ENCODE results near the gene CDH23.

Gene CDH23

DNA sequence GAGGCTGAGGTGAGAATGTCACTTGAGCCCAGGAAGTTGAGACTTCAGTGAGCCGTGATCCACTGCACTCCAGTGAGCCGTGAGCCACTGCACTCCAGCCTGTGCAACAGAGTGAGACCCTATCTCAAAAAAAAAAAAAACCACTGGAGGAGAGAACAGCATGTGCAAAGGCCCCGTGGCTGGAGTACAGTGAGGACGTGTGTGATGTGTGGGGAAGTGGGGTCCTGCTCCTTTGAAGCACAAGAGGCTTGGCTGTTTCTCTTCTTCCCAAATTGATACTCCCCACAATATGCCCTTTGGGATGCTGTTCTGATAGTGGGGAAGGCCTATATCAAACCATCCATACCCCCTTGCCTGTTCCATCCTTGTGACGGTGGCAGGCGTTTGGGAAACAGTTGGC lies 254.7 kb downstream of the CDH23 start:
- ATAC-seq (no peak), DNase-seq (ENCODE audit: low spot score in 2 of 2) (no peak)
- no peak overlapping the region for H3K4me3 Mint-ChIP-seq

DNA sequence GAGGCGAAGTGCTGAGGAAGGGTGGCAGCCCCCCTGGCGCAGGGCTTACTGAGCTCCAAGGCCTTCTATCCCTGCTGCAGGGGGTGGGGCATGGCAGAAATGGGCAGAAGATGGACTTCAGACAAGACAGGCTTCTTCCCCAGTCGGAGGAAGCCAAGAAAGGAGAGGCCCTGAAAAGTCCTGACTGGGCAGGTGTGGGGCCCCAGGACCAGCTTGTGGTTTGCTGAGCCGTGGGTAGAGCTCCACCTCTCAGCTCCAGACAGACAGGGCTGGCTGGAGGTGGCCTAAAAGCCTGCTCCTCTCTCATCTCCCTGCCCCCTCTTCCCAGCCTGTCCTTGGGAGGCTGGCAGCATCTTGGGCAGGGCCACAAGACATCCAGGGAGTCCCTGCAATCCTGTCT lies 255.2 kb downstream of the CDH23 start:
- Mint-ChIP-seq H3K9me3 (no peaks in the 10 kb centered on the region), H3K4me3 (no peak overlapping the region), H3K4me1 (peaks cover 5% of the 10 kb centered on the region), H3K36me3 (no peaks in the 10 kb centered on the region), H3K27ac (no peak overlapping the region)
- ATAC-seq (no peak), DNase-seq (ENCODE audit: low spot score in 2 of 2) (no peak)

More for the DNA sequence above, 254.7 kb downstream of the CDH23 start:
- H3K4me1 Mint-ChIP-seq: peaks cover 5% of the 10 kb centered on the region
- H3K36me3 Mint-ChIP-seq: no peaks in the 10 kb centered on the region
- no peaks in the 10 kb centered on the region for H3K9me3 Mint-ChIP-seq
- no peak overlapping the region for H3K27ac Mint-ChIP-seq

DNA sequence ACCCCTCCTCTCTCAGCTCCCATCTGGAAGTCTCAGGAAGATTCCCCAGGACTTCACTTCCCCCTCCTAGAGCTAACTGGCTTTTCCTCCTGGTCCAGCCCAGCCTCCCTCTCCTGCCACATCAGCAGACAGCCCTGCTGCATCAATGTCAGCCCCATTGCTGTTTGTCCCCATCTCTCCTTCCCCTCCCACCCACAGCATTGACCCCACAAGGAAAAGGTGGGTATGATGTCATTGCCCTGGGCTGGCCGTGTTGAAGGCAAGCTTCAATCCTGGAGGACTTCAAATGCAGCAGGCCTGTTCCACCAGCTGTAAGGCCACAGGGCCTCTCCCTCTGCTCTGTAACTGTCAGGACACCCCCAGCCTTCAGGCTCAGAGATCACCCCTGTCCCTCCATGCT lies 256.3 kb downstream of the CDH23 start:
- Mint-ChIP-seq H3K27ac (peak overlapping the region; percentile 68), H3K36me3 (no peaks in the 10 kb centered on the region), H3K4me3 (no peak overlapping the region), H3K4me1 (peaks cover 5% of the 10 kb centered on the region), H3K9me3 (no peaks in the 10 kb centered on the region)
- ATAC-seq: no peak
- DNase-seq (ENCODE audit: low spot score in 2 of 2): no peak

DNA sequence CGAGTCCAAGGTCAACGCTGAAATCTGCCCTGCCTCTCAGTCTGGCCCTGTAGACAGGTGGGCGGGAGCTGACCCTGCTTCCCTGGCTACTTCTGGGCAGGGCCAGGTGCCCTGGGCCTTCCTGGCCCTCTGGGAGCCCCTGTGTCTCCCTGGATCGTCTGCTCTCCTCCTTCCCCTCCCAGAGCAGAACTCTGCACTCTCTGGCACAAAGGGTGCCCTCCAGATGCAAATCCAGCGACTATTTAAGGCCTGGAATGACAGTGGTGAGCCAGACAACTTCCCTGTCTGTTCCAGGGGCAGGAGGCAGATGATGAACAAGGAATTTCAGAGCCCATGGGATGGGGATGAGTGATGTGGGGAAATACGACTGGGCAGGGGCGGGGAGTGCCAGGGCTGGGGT lies 259.5 kb downstream of the CDH23 start:
- no peaks in the 10 kb centered on the region for H3K9me3 Mint-ChIP-seq
- H3K36me3 Mint-ChIP-seq: no peaks in the 10 kb centered on the region
- DNase-seq (ENCODE audit: low spot score in 2 of 2) (no peak), ATAC-seq (no peak)
- no peak overlapping the region for H3K27ac Mint-ChIP-seq
- H3K4me1 Mint-ChIP-seq: peaks cover 5% of the 10 kb centered on the region
- no peak overlapping the region for H3K4me3 Mint-ChIP-seq

DNA sequence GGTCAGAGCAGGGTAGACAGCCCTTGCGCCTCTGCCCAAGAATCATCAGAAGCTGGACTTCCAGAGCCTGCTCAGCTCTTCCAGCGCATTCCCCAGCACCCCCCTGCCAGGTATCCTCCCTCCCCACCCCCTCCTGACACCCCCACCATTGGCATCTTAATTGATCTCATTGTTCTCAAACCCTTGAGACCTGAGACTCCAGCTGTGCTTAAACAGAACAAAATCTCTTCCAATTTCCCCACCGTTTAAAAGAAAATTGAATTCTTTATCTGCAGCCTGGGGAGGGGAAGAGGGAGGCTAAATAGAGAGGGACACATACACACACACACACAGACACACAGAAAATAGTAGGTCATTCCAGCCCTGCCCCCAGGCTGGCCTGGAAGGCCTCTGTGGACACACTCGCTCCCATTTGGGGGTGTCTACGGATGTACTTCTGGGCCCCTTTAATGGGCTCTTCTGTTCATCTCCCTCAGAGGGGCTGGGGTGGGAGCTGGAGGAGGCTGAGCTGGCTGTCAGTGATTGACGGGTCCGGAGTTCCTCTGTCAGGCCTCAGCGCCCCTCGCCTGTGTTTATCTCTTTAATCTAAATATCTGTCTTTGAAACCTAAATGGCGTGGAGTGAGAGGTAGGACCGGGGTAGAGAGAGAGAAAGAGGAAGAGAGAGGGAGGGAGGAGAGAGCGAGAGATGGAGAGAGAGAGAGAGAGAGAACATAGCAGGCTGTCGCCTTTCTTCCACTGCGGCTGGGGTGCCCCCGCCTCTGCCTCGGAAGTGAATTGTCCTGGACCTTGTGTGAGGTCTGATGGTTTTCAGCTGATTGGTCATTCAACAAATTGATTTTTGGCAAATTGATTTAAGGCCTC lies 261.1 kb downstream of the CDH23 start:
- no peak overlapping the region for H3K27ac Mint-ChIP-seq
- ATAC-seq: no peak
- no peak for DNase-seq (ENCODE audit: low spot score in 2 of 2)
- H3K9me3 Mint-ChIP-seq: no peaks in the 10 kb centered on the region
- no peaks in the 10 kb centered on the region for H3K36me3 Mint-ChIP-seq
- peaks cover 5% of the 10 kb centered on the region for H3K4me1 Mint-ChIP-seq
- H3K4me3 Mint-ChIP-seq: no peak overlapping the region

DNA sequence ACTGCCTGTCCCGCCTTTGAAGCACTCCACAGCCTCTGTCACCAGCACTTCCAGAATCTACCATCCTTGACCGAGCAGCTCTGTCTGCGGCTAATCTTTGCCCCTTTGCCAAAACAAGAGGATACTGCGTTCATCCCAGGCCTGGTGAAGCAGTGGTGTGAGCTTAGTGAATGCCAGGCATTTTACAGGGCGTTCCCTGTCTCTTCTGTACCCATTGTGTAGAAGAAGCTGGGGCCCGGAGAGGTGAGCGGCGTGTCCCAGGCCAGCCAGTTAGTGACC lies 261.7 kb downstream of the CDH23 start:
- H3K4me3 Mint-ChIP-seq: no peak overlapping the region
- H3K36me3 Mint-ChIP-seq: no peaks in the 10 kb centered on the region
- ATAC-seq: no peak
- no peaks in the 10 kb centered on the region for H3K9me3 Mint-ChIP-seq
- peaks cover 5% of the 10 kb centered on the region for H3K4me1 Mint-ChIP-seq
- DNase-seq (ENCODE audit: low spot score in 2 of 2): no peak
- no peak overlapping the region for H3K27ac Mint-ChIP-seq

DNA sequence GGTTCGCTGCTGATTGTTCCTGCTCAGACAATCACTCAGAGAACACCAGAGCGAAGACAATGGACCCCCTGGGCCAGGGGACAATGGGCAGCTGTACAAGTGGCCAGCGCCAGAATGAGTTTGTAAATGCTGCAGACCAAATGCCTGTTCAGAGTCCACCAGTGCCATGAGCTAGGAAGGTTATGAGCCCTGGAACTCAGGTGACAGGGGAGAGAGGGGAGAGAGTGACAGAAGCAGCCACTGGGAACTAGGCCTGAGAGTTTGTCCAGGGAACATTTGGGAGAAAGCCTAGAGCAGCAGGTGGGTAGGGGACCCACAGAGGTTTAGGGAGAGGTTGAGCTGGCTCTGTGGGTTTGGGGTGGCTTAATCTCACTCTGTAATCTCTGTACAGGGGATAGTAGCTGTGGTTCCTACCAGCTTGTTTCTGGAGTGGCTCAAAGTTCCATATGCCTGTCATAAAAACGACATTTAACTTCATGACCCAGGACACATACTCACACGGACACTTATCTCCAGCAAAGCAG lies 262.5 kb downstream of the CDH23 start:
- Mint-ChIP-seq H3K27ac (no peak overlapping the region), H3K4me1 (peaks cover 5% of the 10 kb centered on the region)

DNA sequence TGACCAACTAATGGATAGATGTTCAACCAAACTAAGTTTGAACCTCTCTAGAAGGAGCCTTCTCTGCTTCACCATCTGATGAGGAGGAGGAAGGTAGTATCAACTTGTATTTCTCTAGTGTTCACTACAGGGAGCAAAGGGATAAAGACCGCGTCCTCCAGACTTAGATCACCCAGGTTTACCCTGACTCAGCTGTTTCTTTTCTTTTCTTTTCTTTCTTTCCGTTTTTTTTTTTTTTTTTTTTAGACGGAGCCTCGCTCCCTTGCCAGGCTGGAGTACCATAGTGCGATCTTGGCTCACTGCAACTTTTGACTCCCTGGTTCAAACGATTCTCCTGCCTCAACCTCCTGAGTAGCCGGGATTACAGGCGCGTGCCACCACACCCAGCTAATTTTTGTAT lies 263.0 kb downstream of the CDH23 start:
- ATAC-seq: no peak
- Mint-ChIP-seq H3K36me3 (no peaks in the 10 kb centered on the region), H3K4me3 (no peak overlapping the region), H3K27ac (no peak overlapping the region), H3K9me3 (no peaks in the 10 kb centered on the region), H3K4me1 (peaks cover 5% of the 10 kb centered on the region)
- DNase-seq (ENCODE audit: low spot score in 2 of 2): no peak

More for the DNA sequence above, 262.5 kb downstream of the CDH23 start:
- Mint-ChIP-seq H3K4me3 (no peak overlapping the region), H3K36me3 (no peaks in the 10 kb centered on the region), H3K9me3 (no peaks in the 10 kb centered on the region)
- ATAC-seq: no peak
- no peak for DNase-seq (ENCODE audit: low spot score in 2 of 2)

DNA sequence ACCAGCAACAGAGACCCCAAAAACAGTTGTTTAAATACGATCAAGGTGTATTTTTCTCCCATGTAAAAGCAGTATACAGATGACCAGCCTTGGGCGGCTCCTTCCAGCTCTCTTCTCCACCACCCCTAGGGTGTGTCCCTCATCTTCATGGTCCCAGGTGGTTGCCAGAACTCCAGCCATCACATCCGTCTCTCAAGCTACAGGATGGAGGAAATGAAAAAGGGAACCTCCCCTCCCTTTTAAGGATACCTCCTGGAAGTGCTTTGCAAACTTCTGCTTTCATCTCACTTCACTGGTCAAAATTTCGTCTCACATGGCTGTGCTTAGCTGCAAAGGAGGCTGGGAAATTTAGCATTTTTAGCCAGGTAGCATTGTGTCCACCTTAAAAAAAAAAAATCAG lies 263.6 kb downstream of the CDH23 start:
- DNase-seq (ENCODE audit: low spot score in 2 of 2) (no peak), ATAC-seq (no peak)
- Mint-ChIP-seq H3K36me3 (no peaks in the 10 kb centered on the region), H3K9me3 (no peaks in the 10 kb centered on the region), H3K27ac (no peak overlapping the region), H3K4me1 (peaks cover 5% of the 10 kb centered on the region), H3K4me3 (no peak overlapping the region)

DNA sequence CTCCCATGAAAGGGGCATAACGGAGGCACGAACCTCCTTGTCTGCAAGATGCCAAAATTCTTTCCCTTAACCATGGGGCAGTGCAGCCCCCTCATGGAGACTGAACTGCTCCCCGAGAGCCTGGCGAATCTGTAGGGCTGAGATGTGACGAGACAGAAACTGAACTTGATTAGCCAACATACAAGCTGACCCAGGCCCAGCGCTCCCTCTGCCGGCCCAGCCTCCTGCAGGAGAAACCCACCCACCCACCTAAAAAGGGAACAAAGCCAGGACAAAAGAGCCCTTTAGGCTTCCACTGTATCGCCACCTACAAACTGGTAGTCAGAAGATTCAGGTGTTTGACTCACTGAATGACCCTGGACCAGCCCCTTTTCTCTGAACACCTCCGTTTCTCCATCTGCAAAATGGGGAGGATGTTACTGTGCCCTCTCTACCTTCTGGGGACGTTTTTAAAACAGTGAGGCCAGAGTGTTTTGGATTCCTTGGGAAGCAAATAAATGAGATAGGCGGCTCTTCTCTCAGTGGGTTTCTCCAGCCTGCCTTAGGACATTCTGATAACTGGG lies 264.4 kb downstream of the CDH23 start:
- ATAC-seq (no peak), DNase-seq (ENCODE audit: low spot score in 2 of 2) (no peak)
- no peak overlapping the region for H3K27ac Mint-ChIP-seq
- H3K4me3 Mint-ChIP-seq: no peak overlapping the region
- no peaks in the 10 kb centered on the region for H3K9me3 Mint-ChIP-seq
- H3K36me3 Mint-ChIP-seq: no peaks in the 10 kb centered on the region
- H3K4me1 Mint-ChIP-seq: no peaks in the 10 kb centered on the region

DNA sequence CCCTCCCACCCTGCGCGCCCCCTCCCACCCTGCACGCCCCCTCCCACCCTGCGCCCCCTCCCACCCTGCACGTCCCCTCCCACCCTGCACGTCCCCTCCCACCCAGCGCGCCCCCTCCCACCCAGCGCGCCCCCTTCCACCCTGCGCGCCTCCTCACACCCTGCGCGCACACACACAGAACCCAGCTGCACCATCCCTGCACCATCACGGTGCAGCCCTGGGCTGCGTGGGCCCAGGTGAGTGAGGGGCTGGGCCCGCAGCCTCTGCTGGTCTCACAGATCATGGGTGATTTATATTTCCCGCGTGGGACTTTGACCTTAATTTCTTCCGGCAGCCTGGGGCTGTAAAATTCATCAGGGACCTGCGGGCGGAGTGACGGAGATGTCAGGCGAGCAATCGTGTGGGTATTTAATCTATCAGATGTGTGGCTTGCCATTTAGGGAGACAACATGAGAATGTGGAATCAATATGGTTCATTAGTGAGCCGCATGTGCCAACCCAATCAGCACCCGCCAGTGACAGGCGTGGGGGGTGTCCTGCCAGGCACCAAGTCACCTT lies 265.1 kb downstream of the CDH23 start:
- no peak overlapping the region for H3K4me3 Mint-ChIP-seq
- DNase-seq (ENCODE audit: low spot score in 2 of 2) (no peak), ATAC-seq (no peak)
- H3K9me3 Mint-ChIP-seq: no peaks in the 10 kb centered on the region
- peaks cover 5% of the 10 kb centered on the region for H3K4me1 Mint-ChIP-seq
- no peaks in the 10 kb centered on the region for H3K36me3 Mint-ChIP-seq
- no peak overlapping the region for H3K27ac Mint-ChIP-seq

DNA sequence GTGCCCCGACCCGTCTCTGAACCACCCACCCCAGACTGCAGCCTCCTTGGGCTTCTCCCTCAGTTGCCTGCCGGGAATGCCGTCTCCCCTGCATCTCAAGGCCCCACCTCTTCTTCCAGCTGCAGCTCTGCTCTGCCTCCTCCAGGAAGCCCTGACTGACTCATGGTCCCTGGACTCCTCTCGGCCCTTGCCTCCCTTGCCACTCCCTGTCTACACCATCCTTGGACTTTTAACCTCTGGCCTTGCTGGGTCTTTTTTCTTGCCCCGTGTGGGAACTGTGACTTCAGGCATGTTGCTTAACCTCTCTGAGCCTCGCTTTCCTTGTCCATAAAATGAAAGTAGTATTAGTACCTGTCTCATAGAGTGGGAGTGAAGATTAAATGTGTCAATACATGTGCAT lies 266.6 kb downstream of the CDH23 start:
- no peak for DNase-seq (ENCODE audit: low spot score in 2 of 2)

DNA sequence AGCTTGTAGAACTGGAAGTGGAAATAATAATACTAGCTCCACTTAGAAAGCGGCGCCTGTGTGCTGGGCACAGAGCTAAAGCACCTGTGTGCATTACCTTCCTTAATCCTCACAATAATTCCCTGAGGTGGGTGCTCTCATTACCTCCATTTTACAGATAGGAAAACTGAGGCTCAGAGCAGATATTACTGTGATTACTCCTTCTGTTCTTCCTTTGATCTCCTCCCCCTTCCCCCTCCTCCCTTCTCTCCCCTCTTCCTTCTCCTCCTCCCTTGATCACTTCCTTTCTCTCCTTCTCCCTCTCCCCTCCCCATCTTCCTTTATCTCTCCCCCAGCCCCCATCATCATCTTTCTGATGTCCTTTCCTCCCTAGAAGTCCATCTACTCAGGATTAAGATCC lies 267.9 kb downstream of the CDH23 start:
- Mint-ChIP-seq H3K9me3 (no peaks in the 10 kb centered on the region), H3K36me3 (no peaks in the 10 kb centered on the region), H3K27ac (no peak overlapping the region), H3K4me3 (no peak overlapping the region), H3K4me1 (peaks cover 14% of the 10 kb centered on the region)
- no peak for ATAC-seq
- no peak for DNase-seq (ENCODE audit: low spot score in 2 of 2)

More for the DNA sequence above, 266.6 kb downstream of the CDH23 start:
- Mint-ChIP-seq H3K9me3 (no peaks in the 10 kb centered on the region), H3K27ac (no peak overlapping the region), H3K4me1 (peaks cover 14% of the 10 kb centered on the region), H3K36me3 (no peaks in the 10 kb centered on the region), H3K4me3 (no peak overlapping the region)
- ATAC-seq: no peak

DNA sequence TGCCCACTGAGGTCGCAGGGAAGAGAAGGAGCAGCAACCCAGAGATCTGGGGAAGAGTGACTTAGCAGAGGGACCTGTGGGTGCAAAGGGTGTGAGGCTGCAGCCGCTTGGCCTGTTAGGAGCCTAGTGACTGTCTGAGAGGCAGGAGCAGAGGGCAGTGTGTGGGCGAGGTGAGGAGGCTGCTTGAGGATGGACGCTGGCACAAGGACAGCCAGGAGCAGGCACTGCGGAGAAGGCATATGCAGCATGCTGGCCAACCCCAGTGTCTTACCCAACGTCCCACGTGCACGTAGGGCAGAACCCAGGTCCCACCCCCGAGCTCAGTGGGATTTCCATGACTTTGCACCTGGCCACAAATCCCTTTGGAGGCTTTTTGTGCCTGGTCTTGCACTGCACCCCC lies 268.7 kb downstream of the CDH23 start:
- H3K27ac Mint-ChIP-seq: no peak overlapping the region
- no peak for ATAC-seq
- H3K4me1 Mint-ChIP-seq: peaks cover 14% of the 10 kb centered on the region
- no peaks in the 10 kb centered on the region for H3K36me3 Mint-ChIP-seq
- no peak for DNase-seq (ENCODE audit: low spot score in 2 of 2)
- H3K4me3 Mint-ChIP-seq: no peak overlapping the region
- no peaks in the 10 kb centered on the region for H3K9me3 Mint-ChIP-seq

DNA sequence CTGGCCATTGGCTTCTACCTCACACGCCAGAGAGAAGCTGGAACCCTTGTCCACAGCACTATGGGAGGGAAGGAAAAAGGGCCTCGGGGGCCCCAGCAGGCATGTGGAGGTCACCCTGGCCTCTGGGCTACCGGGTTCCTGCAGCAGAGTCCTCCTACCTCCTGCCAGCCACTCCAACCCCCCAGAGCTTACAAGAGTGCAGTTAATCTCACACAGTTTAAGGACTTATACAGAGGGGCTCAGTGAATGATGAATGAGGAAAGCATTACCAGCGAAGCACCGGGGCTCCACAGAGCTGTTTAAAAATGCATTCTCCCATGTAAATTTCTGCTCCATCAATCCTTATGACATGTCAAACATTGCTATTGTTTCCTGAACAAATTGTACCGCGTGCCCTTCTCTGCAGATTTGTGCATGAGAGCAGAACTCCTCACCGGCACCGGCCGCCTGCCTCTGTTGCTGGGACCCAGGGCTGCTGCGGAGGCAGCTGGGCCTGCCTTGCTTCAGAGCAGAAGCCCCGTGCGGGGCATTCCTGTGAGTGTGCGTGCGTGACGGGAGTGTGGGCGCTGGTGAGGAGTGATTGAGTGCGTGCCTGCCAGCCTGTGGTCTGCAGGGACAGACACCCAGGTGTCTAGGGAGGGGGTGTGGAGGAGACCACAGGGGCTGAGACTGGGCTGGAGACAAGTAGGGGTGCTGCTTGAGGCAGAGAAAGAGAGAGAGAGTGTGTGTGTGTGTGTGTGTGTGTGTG lies 270.1 kb downstream of the CDH23 start:
- H3K27ac Mint-ChIP-seq: no peak overlapping the region
- peaks cover 14% of the 10 kb centered on the region for H3K4me1 Mint-ChIP-seq
- H3K4me3 Mint-ChIP-seq: no peak overlapping the region
- H3K36me3 Mint-ChIP-seq: no peaks in the 10 kb centered on the region
- no peaks in the 10 kb centered on the region for H3K9me3 Mint-ChIP-seq
- ATAC-seq: no peak
- no peak for DNase-seq (ENCODE audit: low spot score in 2 of 2)

Measured in stimulated activated effector memory CD8-positive, alpha-beta T cell treated with anti-CD3 and anti-CD28 coated beads, Interleukin-12 subunit alpha, Interleukin-12 subunit beta, amount 100 ng/mL, for 72 hours (primary cell).